Stomach smooth muscle (tissue), 2 donors: ENCODE results near the gene ADIPOR2.
"Not testable (repeated sequence)": the region's sequence is repeated elsewhere in the genome, so short reads cannot be mapped to it uniquely, and the experiment has no call there.

Experiments
- H3K27ac ChIP-seq: one replicate; pipeline ENCODE4 v1.7.0; 2013; ENCODE audit warnings: mild to moderate bottlenecking, low read length, inconsistent platforms
- H3K27me3 ChIP-seq, 2 donors: one replicate each; pipeline ENCODE4 v1.7.0; 2013; ENCODE audit warnings: low read length in 2 of 2; ENCODE audit not compliant: insufficient read depth in 2 of 2, control insufficient read depth in 1 of 2
- H3K36me3 ChIP-seq, 2 donors: one replicate each; pipeline ENCODE4 v1.7.0; 2013; ENCODE audit warnings: low read length in 2 of 2; ENCODE audit not compliant: control insufficient read depth in 2 of 2, insufficient read depth in 2 of 2
- H3K4me1 ChIP-seq: one replicate; pipeline ENCODE4 v1.7.0; 2013; ENCODE audit warnings: low read length; ENCODE audit not compliant: control insufficient read depth, insufficient read depth
- H3K4me3 ChIP-seq, 2 donors: one replicate each; pipeline ENCODE4 v1.7.0; 2013; ENCODE audit warnings: low read length in 2 of 2
- H3K9ac ChIP-seq, 2 donors: one replicate each; pipeline ENCODE4 v1.7.0; 2013; ENCODE audit warnings: low read length in 2 of 2, mild to moderate bottlenecking in 1 of 2
- H3K9me3 ChIP-seq, 2 donors: one replicate each; pipeline ENCODE4 v1.7.0; 2013; ENCODE audit warnings: low read length in 2 of 2; ENCODE audit not compliant: control insufficient read depth in 2 of 2
- donor health status: healthy.
- donor health status: Pancreatic carcinoma.

ADIPOR2 gene

DNA sequence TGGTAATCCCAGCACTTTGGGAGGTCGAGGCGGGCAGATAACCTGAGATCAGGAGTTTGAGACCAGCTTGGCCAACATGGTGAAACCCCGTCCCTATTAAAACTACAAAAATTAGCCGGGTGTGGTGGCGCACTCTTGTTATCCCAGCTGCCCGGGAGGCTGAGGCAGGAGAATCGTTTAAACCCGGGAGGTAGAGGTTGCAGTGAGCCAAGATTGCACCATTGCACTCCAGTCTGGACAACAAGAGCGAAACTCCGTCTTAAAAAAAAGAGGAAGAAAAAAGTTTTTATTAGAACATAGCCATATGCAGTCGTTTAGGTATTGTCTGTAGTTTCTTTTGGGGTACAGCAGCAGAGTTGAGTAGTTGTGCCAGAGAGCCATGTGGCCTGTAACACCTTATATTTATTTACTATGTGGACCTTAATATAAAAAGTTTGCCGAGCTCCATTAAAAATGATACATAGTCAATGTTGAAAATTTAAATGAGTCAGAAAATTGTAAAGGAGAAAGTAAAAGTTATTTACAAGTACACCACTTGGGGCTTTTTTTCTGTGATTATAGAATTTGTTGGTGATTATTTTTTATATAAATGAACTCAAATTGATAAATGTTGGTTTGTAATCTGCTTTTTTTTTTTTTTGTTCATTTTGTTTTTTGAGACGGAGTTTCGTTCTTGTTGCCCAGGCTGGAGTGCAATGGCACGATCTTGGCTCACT lies 2.2 kb downstream of the ADIPOR2 start:
- H3K36me3 ChIP-seq = no peaks in the 10 kb centered on the region
- no peak overlapping the region for H3K27ac ChIP-seq
- H3K27me3 ChIP-seq = no peaks in the 10 kb centered on the region
- no peak overlapping the region for H3K9ac ChIP-seq
- no peaks in the 10 kb centered on the region for H3K9me3 ChIP-seq
- no peak overlapping the region for H3K4me3 ChIP-seq
- H3K4me1 ChIP-seq = peaks cover 8% of the 10 kb centered on the region

DNA sequence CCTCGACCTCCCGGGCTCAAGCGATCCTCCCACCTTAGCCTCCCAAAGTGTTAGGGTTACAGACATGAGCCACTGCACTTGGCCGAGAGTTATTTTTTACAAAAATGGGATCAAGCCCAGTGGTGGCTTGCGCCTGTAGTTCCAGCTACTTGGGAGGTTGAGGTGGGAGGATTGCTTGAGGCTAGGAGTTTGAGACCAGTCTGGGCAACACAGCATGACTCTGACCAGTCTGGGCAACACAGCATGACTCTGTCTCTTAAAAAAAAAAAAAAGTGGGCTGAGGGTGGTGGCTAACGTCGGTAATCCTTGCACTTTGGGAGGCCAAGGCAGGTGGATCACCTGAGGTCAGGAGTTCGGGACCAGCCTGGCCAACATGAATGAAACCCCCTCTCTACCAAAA lies 4.2 kb downstream of the ADIPOR2 start:
- H3K4me3 ChIP-seq, H3K9me3 ChIP-seq, H3K36me3 ChIP-seq, H3K9ac ChIP-seq, H3K4me1 ChIP-seq, H3K27me3 ChIP-seq, H3K27ac ChIP-seq: not testable (repeated sequence)

DNA sequence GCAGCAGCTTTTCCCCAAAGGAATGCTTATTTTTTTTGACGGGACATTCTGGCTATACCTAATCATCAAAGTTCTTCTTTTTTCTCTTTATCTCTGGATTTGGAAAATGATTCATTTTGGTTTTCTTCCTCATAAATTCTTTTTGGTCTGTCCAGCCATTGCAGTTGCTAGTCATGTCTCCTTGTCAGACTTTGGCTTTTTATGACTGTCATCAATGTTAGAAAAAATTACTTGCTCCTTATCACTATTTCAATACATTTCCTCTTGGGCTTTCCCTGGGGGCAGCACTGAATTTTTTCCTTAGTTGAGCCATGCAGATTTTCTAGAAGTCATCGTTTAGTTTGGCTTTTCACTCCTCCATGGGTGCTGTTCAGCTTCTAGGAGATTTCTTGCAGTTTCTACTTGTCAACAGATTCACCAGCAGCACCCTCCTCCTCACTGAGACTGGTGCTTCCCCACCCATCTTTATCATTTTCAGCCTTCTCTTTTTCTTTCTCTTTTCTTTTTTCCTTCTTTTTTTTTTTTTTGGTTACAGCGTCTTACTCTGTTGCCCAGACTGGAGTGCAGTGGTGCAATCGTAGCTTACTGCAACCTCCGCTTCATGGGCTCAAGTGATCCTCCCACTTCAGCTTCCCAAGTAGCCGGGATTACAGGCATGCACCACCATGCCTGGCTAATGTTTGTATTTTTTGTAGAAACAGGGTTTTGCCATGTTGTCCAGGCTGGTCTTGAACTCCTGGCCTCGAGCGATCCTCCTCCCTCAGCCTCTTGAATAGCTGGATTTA lies 5.2 kb downstream of the ADIPOR2 start:
- Histone ChIP-seq H3K27me3 (no peaks in the 10 kb centered on the region), H3K9me3 (no peaks in the 10 kb centered on the region), H3K27ac (no peak overlapping the region), H3K36me3 (no peaks in the 10 kb centered on the region), H3K9ac (no peak overlapping the region), H3K4me3 (no peak overlapping the region), H3K4me1 (peaks cover 8% of the 10 kb centered on the region)

DNA sequence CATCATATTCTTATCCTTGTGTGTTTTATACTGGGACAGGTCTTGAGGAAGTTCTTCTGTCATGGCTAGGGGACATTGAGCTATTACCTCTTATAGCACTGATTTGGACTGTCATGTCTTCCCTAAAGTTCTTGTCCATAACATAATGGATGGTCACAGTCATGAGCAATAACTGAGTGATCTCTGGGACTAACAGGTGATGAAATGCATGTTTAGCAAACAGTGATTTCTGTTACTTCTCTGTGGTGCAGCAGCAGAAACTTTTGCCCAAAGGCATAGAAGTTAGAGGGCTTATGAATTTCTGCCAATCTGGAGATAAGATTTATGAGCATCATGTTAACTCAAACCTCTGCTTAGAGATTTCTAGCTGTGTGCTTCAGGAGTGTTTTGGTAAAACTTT lies 5.9 kb downstream of the ADIPOR2 start:
- Histone ChIP-seq H3K4me1 (peaks cover 5% of the 10 kb centered on the region), H3K9ac (no peak overlapping the region)

DNA sequence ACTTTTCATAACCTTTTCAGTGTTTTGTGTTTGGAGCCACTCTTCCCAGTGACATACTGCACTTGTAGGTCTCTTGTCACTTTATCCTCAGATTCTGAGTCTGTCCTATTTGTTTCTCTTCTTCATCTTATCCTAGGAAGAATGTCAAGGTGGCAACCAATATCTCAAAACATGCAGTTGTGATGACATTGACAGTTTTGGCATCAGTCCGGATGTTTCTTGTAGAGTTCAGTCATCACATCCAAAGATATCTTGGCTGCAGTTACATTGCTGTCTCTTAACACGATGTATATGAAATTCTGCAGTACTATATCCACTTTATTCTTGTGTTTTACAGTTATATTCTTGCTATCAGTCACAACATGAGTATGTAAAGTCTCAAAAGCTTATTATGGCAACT lies 6.4 kb downstream of the ADIPOR2 start:
- no peak overlapping the region for H3K4me3 ChIP-seq
- H3K9ac ChIP-seq = no peak overlapping the region
- H3K27me3 ChIP-seq = no peaks in the 10 kb centered on the region
- no peak overlapping the region for H3K27ac ChIP-seq
- H3K4me1 ChIP-seq = peaks cover 5% of the 10 kb centered on the region
- no peaks in the 10 kb centered on the region for H3K9me3 ChIP-seq
- no peaks in the 10 kb centered on the region for H3K36me3 ChIP-seq

More for the DNA sequence above, 5.9 kb downstream of the ADIPOR2 start:
- no peaks in the 10 kb centered on the region for H3K27me3 ChIP-seq
- no peaks in the 10 kb centered on the region for H3K36me3 ChIP-seq
- no peak overlapping the region for H3K27ac ChIP-seq
- no peak overlapping the region for H3K4me3 ChIP-seq
- H3K9me3 ChIP-seq = no peaks in the 10 kb centered on the region

DNA sequence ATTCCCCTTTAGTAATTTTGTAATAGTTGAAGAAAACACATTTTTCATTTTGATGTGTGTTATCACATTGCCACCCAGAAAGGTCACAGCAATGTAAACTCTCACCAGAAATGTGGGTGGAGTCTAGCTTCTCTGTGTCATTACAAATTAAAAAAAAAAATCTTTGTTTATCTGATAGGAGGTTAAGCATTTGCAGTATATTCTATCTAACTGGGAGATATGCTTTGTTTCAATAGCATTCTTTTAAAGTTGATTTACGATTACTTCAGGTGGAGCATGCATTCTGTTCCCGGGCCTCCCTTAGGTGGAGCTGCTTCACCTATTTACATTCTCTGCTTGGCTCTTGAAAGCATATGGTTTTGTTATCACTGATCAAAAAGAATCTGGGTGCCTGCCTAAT lies 7.8 kb downstream of the ADIPOR2 start:
- no peaks in the 10 kb centered on the region for H3K9me3 ChIP-seq
- no peak overlapping the region for H3K4me3 ChIP-seq
- H3K9ac ChIP-seq = no peak overlapping the region
- H3K4me1 ChIP-seq = peaks cover 5% of the 10 kb centered on the region
- no peaks in the 10 kb centered on the region for H3K27me3 ChIP-seq
- H3K36me3 ChIP-seq = no peaks in the 10 kb centered on the region
- H3K27ac ChIP-seq = no peak overlapping the region

DNA sequence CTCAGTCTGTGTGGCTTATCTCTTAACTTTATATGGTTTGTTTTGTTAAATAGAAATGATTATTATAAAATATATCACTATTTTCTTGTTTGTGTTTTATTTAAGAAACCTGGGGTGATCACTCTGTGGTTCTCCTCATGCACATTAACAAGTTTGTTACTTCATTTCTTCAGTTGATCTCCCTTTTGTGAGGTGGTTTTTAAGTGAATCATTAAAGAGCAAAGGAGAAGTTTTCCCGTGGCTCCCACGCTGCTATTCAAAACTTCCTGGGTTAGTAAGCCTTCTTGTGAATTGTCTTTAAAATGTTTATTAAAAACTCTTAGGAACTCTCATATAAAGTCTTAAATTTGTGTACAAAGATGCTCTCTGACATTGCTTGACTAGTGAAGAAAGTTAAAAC lies 11.8 kb downstream of the ADIPOR2 start:
- H3K4me3 ChIP-seq = no peak overlapping the region
- no peaks in the 10 kb centered on the region for H3K36me3 ChIP-seq
- no peaks in the 10 kb centered on the region for H3K9me3 ChIP-seq
- no peaks in the 10 kb centered on the region for H3K4me1 ChIP-seq
- H3K27me3 ChIP-seq = no peaks in the 10 kb centered on the region
- H3K9ac ChIP-seq = no peak overlapping the region
- no peak overlapping the region for H3K27ac ChIP-seq

DNA sequence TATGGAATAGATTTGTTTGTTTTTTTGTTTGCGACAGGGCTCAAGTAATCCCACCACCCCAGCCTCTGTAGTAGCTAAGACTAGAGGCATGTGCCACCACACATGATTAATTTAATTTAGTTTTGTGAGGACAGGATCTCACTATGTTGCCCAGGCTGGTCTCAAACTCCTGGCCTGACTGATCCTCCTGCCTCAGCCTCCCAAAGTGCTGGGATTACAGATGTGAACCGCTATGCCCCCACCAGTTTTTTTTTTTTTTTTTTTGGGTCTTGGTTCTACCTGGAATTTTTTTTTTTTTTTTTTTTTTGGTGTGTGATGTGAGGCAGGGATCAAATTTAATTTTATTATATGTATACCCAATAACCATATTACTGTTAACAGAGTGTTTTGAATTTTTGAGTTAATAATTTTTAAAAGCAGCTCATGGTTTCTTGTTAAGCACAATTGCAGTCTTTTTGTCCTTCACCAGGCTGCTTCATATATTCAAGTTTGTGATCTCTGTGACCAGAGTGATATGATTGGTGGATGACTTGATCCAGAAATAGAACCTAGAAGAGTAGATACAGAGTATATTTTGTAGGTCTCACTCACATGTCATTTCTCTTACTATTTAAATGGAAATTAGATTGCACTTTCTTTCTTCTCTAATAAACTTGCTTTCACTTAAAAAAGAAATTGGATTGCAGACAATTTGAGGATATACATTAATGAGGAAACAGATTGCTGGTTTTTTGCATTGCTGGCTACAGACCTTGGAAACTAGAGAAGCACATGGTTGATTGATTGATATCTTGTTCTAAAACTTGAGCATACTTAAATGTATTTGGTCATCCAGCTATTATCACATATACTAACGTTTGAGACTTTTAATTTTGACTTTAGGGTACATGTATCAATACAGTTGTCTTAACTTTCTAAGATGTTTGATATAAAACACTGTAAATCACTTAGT lies 13.2 kb downstream of the ADIPOR2 start:
- H3K9me3 ChIP-seq = no peaks in the 10 kb centered on the region
- H3K36me3 ChIP-seq = no peaks in the 10 kb centered on the region
- no peak overlapping the region for H3K4me3 ChIP-seq
- H3K9ac ChIP-seq = no peak overlapping the region
- no peaks in the 10 kb centered on the region for H3K27me3 ChIP-seq
- no peaks in the 10 kb centered on the region for H3K4me1 ChIP-seq
- H3K27ac ChIP-seq = no peak overlapping the region

DNA sequence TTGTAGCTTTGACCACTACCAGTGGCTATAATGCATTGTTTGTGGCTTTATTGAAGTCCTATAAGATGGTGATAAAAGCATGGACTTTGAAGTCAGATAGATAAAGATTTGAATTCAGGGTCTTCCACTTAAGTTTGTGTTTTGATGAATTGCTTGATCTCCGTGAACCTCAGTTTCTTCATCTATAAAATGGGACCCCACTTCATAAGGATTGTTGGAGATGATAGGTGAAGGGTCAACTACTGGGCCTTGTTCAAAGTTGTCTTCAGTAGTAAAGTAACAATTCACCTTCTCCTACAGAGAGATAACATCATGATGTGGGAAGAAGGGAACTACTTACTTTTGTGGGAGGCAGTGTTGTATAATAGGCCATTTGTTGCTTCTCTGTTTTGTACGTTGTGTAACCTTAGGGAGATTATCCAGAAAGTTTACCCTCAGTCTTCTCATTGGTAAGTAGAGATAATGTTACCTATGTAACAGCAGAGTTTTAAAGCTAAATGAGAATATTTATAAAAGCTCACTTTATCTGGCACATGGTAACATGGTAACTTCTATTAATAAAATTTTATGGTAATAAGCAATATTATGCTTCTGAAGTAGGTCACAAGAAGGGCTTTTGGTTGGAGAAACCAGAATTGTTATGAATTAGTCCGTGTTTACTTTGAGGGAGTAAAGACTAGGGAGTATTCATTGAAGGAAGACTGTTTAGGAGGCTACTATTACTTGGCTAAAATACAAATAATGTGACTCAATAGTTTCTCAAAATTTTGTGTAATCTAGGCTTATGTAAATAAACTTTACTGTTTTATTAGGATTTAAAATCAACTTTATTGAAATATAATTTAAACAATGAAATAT lies 15.1 kb downstream of the ADIPOR2 start:
- H3K4me3 ChIP-seq = no peak overlapping the region
- no peaks in the 10 kb centered on the region for H3K36me3 ChIP-seq
- no peaks in the 10 kb centered on the region for H3K27me3 ChIP-seq
- no peak overlapping the region for H3K9ac ChIP-seq
- H3K9me3 ChIP-seq = no peaks in the 10 kb centered on the region
- no peaks in the 10 kb centered on the region for H3K4me1 ChIP-seq
- no peak overlapping the region for H3K27ac ChIP-seq

DNA sequence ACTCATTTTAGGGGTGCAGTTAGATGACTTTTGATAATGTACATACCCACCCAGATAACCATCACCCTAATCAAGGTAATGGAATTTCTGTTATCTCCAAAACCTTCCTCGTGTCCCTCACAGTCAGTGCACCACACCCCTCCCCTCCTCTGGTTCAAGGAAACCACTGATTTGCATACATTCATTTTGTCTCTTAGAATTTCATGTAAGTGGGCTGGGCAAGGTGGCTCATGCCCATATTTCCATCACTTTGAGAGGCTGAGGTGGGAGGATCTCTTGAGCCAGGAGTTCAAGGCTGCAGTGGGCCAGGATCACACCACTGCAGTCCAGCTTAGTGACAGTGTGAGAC lies 15.7 kb downstream of the ADIPOR2 start:
- Histone ChIP-seq H3K4me3 (no peak overlapping the region), H3K36me3 (no peaks in the 10 kb centered on the region), H3K9me3 (no peaks in the 10 kb centered on the region), H3K27me3 (no peaks in the 10 kb centered on the region), H3K27ac (no peak overlapping the region), H3K4me1 (no peaks in the 10 kb centered on the region), H3K9ac (no peak overlapping the region)
